GM12878 (cell line): Measurements from ENCODE around the gene ISL2. TPM values are rescaled to one million over a fixed set of nuclear protein-coding genes. Genes with fewer than 3 reads are reported as not detected.

ENCODE experiments used
- ETV6 ChIP-seq, 2 experiments: fragments of 450-650 bp in 1 of 2; IDR thresholded peaks in 1 of 2; conservative IDR thresholded peaks in 1 of 2; 2 replicates each; pipeline ENCODE4 v1.6.1; 2014; ENCODE audit warnings: antibody characterized with exemption in 1 of 2, borderline replicate concordance in 1 of 2, low read depth in 1 of 2, mild to moderate bottlenecking in 1 of 2, moderate library complexity in 1 of 2
- MTA2 ChIP-seq: fragments of 450-650 bp; IDR thresholded peaks from 2 replicates; pipeline ENCODE4 v1.6.1; 2016; ENCODE audit warnings: low read depth, mild to moderate bottlenecking, moderate library complexity
- PAX8 ChIP-seq: fragments of 450-650 bp; IDR thresholded peaks from 2 replicates; pipeline ENCODE4 v1.6.1; 2017; ENCODE audit warnings: mild to moderate bottlenecking, moderate library complexity
- YY1 ChIP-seq: IDR thresholded peaks from 2 replicates; pipeline ENCODE4 v1.6.1; 2011; ENCODE audit warnings: low read depth, mild to moderate bottlenecking, low read length
- ZNF24 ChIP-seq: fragments of 450-650 bp; IDR thresholded peaks from 2 replicates; pipeline ENCODE4 v1.6.1; 2017; ENCODE audit warnings: antibody characterized with exemption, mild to moderate bottlenecking
- polyA plus RNA-seq, 11 experiments: library from polyadenylated mRNA; depleted of rRNA in 4 of 11; unstranded in 6 of 11; stranded (reverse) in 5 of 11; fragments of >200 nt; fragmentation: Nextera tagmentation in 4 of 11; fragmentation: Illumina TruSeq in 1 of 11; extraction: Ambion mirVana in 4 of 11; extraction: Trizol in 1 of 11; gene quantifications; 1 replicate in 1 of 11; 2 replicates in 10 of 11; pipeline versions ENCODE4 v1.2.1 to v1.2.3, GENCODE V29; 2011 to 2016; ENCODE audit warnings: inconsistent platforms in 2 of 11, missing spikeins in 2 of 11, low read depth in 1 of 11
- total RNA-seq, 4 experiments: library from RNA; depleted of rRNA in 3 of 4; stranded (reverse); fragments of >200 nt in 3 of 4; fragmentation: Illumina TruSeq in 1 of 4; extraction: Trizol in 1 of 4; gene quantifications; 2 replicates each; pipeline versions ENCODE4 v1.2.1 to v1.2.3, GENCODE V29; 2013 to 2021
- TF ChIP-seq, protein P1 (sequence below): fragments of 450-650 bp; IDR thresholded peaks from 2 replicates; pipeline ENCODE4 v1.6.1; 2016; ENCODE audit warnings: mild to moderate bottlenecking
- TF ChIP-seq, protein P2 (sequence below): IDR thresholded peaks from 2 replicates; pipeline ENCODE4 v1.6.1; 2012; ENCODE audit warnings: improper control_type of control experiment, low read depth, low read length; ENCODE audit not compliant: insufficient replicate concordance

Gene ISL2
- total and polyA plus RNA-seq, 10 of the 15 experiments (the other 5 are each of a cell fraction or from before 2014, with no cell fraction given): 0.05 to 0.26 (median 0.08) TPM; not detected in 7

DNA sequence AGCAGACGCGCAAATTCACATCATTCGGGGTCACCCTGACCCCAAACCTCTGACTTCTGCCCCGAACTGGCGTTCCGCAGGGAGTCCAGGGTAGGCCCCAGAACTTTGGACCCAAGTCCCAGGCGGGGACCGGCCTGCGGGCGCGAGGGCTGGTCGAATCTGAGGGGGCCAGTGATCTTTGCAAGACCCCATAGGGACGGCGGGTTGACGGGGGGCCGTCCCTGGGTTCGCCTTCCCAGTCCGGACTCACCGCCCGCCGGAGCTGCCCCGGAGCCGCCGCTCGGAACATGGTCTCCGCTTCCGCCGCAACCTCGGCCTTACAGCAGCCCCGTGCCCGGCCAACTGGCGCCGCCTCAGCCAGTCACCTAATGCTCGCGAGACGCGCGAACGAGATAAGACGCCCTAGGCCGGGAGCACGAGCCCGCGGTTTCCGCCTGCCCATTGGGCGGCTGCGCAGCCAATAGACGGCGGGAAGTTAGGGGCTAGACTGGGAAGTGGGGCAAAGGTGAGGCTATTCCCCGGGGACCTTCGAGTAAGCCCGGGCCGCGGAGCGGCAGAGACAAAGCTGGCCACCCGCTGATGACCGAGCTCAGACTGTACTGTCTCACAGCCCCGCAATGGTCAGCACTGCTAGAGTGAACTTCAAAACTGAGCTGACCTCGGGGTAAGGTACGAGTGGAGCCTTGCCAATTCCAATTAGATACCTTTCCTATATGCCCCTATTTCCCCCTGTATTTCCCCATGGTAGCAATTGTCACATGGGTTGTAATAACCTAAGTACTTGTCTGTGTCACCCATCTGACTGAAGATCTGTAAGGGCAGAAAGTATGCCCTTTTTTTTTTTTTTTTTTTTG lies 25.2 kb upstream of the ISL2 start, which contains the start of gene ETFA (continued):
- TF ChIP-seq, protein P1, sequence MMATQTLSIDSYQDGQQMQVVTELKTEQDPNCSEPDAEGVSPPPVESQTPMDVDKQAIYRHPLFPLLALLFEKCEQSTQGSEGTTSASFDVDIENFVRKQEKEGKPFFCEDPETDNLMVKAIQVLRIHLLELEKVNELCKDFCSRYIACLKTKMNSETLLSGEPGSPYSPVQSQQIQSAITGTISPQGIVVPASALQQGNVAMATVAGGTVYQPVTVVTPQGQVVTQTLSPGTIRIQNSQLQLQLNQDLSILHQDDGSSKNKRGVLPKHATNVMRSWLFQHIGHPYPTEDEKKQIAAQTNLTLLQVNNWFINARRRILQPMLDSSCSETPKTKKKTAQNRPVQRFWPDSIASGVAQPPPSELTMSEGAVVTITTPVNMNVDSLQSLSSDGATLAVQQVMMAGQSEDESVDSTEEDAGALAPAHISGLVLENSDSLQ: peak; percentile 68
- TF ChIP-seq ETV6 (conservative IDR thresholded peaks at IDR 0.05 in 1 of 2, IDR thresholded peaks at IDR 0.05 in 1 of 2; ENCODE audit: borderline replicate concordance in 1 of 2, low read depth in 1 of 2) (no peak; a peak in 1 of 4 replicates), ZNF24 (no peak), YY1 (peak; percentile 87), MTA2 (peak; percentile 32; the same call in 1 of the 2 replicates), PAX8 (no peak)
- TF ChIP-seq, protein P2, sequence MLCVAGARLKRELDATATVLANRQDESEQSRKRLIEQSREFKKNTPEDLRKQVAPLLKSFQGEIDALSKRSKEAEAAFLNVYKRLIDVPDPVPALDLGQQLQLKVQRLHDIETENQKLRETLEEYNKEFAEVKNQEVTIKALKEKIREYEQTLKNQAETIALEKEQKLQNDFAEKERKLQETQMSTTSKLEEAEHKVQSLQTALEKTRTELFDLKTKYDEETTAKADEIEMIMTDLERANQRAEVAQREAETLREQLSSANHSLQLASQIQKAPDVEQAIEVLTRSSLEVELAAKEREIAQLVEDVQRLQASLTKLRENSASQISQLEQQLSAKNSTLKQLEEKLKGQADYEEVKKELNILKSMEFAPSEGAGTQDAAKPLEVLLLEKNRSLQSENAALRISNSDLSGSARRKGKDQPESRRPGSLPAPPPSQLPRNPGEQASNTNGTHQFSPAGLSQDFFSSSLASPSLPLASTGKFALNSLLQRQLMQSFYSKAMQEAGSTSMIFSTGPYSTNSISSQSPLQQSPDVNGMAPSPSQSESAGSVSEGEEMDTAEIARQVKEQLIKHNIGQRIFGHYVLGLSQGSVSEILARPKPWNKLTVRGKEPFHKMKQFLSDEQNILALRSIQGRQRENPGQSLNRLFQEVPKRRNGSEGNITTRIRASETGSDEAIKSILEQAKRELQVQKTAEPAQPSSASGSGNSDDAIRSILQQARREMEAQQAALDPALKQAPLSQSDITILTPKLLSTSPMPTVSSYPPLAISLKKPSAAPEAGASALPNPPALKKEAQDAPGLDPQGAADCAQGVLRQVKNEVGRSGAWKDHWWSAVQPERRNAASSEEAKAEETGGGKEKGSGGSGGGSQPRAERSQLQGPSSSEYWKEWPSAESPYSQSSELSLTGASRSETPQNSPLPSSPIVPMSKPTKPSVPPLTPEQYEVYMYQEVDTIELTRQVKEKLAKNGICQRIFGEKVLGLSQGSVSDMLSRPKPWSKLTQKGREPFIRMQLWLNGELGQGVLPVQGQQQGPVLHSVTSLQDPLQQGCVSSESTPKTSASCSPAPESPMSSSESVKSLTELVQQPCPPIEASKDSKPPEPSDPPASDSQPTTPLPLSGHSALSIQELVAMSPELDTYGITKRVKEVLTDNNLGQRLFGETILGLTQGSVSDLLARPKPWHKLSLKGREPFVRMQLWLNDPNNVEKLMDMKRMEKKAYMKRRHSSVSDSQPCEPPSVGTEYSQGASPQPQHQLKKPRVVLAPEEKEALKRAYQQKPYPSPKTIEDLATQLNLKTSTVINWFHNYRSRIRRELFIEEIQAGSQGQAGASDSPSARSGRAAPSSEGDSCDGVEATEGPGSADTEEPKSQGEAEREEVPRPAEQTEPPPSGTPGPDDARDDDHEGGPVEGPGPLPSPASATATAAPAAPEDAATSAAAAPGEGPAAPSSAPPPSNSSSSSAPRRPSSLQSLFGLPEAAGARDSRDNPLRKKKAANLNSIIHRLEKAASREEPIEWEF: no peak
